GM12873 (cell line): ENCODE measurements around the gene NOS3.
A peak's percentile ranks its signal among the peaks of the same experiment; 100 is the strongest.

Experiments used
- CTCF ChIP-seq: IDR thresholded peaks from 2 replicates; pipeline ENCODE4 v1.5.1; 2012; ENCODE audit warnings: low read depth, mild to moderate bottlenecking, moderate library complexity, low read length, control low read depth; ENCODE audit not compliant: insufficient read depth; ENCODE audit errors: missing control alignments

NOS3 gene

DNA sequence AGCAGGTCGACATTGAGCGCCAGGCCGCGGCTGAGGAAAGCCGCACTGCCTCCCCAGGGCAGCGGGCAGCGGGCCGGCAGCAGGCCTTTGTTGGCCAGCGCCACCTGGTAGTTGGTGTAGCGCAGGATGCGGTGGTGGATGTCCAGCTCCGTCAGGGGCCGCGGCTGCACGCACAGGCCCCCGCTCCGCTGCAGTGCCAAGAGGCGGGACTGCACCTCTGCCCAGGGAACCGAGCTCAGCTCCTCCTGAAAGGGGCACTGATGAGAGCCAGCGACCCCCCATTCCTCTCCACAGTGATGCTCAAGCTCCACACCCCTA is 28.3 kb downstream of the NOS3 start:
- TF ChIP-seq CTCF, result no peak

DNA sequence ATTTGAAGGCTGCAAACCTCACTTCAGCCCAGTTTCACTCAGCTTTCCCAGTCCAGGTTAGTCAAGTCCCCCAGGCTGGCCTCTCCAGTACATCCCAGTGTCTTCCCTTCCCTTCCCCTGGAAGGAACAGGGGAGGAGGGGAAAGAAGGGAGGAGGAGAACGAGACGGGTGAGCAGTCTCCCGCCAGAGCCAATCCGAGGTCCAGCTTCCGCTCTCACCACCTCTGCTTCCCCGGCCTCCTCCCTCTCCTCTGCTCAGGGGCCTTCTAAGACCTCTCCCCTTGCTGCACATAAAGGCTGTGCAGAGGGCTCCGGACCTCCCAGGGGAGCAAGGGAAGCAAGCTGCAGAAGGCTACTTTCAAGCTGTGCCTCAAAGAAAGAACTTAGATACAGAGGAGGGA is 29.4 kb downstream of the NOS3 start:
- TF ChIP-seq CTCF, result no peak

DNA sequence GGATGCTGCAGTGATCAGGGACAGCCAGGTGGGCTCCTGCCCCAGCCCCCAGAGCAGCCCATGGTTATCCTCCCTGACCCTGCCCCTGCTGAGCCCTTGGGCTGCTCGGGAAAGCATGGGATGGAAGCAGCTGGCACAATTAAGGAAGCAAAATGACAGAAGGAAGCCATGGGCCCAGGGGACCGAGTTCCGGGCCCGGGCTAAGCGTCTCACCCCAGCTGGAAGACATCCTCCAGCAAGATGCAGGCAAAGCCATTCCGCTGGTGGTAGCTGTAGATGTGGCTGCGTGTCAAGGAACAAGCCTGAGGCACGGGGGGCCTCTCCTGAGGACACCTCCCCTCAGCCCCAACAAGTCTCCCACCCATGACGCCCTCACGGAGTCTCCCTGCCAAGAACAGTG is 32.4 kb downstream of the NOS3 start:
- no peak for TF ChIP-seq CTCF

- TF ChIP-seq CTCF, result no peak
These were observed 33.7 kb downstream of the NOS3 start, which contains the start of gene ATG9B for GRCh38 chr7:151024435-151025056. Gene ATG9B, minus strand, starts transcription at chr7:151024494. Its CDS starts 71 bp downstream, at chr7:151024423.

- no peak for TF ChIP-seq CTCF
These were observed 35.3 kb downstream of the NOS3 start for GRCh38 chr7:151025924-151026671.

DNA sequence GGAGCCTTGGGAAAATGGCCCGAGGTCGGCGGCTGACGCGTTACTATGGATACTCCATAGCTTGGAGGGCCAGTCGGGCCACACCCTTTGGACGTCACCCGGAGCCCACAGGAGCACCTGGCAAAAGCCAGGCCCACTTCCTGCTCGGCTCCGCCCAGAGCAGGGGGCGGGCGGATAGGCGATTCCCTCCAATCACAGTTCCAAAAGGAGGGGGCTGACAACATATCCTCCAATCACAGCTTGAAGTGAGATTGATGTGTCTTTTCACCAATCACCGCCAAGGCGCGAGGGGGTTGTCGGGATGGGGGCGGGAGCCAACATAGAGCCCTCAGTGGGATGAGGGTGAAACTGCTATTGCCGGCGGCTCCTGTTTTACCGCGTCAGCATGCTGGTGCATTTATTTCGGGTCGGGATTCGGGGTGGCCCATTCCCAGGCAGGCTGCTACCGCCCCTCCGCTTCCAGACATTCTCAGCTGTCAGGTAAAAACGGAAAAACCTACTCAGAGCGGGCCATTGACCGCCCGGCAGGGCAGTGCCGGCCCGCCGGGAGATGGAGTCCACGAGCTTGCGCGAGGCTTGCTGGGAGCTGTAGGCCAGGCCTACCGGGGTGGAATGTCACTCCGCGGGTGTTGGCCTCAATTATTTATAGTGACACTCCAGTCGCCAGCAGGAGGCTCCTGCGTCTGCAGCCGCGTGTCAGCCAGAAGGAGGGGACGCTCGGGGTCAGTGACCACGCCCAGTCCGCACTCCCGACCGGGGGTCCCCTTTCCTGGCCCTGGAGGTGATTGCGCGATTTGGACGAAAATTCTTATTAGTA is 37.5 kb downstream of the NOS3 start, which contains the start of gene ABCB8:
TSS of gene ABCB8 (plus strand) at position 320 of the 817 bp plus-strand sequence. CDS start at position 386, 66 bp downstream.
- peak; percentile 39 for TF ChIP-seq CTCF

DNA sequence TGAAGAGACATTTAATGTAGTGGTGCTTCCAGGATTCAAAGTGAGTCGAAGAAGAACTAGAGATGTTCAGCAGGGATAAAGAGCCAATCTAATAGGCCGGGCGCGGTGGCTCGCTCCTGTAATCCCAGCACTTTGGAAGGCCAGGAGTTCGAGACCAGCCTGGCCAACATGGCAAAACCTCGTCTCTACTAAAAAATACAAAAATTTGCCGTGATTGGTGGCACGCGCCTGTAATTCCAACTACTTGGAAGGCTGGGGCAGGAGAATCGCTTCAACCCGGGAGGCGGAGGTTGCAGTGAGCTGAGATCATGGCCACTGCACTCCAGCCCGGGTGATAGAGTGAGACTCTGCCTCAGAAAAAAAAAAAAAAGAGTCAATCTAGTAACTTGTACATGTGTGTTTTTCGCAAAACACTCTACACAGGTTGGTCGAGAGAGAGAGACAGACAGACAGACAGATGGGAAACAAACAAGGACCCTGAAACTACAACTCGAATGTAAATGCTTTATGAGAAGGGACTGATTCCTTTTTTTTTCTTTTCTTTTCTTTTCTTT is 38.2 kb downstream of the NOS3 start:
- no peak for TF ChIP-seq CTCF
